ENCODE measurements around the gene PAPLN.

DNA sequence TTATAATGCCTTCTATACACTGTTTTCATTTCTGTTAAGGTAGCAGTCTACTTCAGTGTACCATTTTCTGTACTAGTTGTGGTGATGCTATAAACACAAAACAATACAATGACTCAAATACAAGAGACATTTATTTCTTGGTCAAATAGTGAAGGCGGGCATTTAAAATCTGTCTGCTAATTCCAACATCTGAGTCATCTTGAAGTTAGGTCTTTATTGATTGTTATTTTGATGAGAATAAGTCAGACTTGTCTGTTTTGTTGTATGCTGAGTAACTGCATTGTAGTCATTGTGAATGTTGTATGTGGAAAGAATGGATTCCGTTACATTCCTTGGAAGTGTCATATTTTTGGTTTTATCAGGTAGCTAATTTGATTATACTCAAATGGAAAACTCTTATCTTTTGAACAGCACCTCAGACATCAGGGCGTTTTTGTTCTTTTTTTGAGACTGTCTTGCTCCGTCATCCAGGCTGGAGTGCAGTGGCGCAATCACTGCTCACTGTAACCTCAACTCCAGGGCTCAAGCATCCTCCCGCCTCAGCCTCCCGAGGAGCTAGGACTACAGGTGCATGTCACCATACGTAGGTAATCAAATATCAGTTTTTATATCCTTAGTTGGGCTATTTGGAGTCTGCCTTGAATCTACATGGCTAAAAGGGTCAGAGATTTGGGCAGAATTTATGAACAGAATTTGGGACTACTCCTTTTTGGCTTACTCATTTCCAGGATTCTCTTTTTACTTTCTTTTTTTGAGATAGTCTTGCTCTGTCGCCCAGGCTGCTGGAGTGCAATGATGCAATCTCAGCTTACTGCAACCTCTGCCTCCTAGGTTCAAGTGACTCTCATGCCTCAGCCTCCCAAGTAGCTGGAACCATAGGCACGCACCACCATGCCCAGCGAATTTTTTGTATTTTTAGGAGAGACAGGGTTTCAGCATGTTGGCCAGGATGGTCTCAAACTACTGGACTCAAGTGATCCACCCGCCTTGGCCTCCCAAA is 56.8 kb downstream of the PAPLN start:
- TF ChIP-seq POLR2AphosphoS5 (IDR thresholded peaks at IDR 0.05; ENCODE audit: low read depth, low read length): no peak
- no peak for TF ChIP-seq TAF1 (IDR thresholded peaks at IDR 0.05; ENCODE audit: borderline replicate concordance, low read depth, low read length)
- no peak for TF ChIP-seq POLR2A (IDR thresholded peaks at IDR 0.05; ENCODE audit: low read depth, low read length)

All from GM12892 (cell line).